Jurkat, Clone E6-1 (cell line): ENCODE measurements around the gene DCST1.
A peak's percentile ranks its signal among the peaks of the same experiment; 100 is the strongest.

ENCODE experiments used
- DNase-seq: peaks from one replicate; pipeline ENCODE4 v3.0.0-alpha.2; 2011; ENCODE audit warnings: low read depth, low spot score
- H3K4me3 ChIP-seq: 2 replicates; pipeline ENCODE4 v1.5.1; 2011; ENCODE audit warnings: mild to moderate bottlenecking, low read length, control low read depth, moderate library complexity

The DCST1 gene

DNA sequence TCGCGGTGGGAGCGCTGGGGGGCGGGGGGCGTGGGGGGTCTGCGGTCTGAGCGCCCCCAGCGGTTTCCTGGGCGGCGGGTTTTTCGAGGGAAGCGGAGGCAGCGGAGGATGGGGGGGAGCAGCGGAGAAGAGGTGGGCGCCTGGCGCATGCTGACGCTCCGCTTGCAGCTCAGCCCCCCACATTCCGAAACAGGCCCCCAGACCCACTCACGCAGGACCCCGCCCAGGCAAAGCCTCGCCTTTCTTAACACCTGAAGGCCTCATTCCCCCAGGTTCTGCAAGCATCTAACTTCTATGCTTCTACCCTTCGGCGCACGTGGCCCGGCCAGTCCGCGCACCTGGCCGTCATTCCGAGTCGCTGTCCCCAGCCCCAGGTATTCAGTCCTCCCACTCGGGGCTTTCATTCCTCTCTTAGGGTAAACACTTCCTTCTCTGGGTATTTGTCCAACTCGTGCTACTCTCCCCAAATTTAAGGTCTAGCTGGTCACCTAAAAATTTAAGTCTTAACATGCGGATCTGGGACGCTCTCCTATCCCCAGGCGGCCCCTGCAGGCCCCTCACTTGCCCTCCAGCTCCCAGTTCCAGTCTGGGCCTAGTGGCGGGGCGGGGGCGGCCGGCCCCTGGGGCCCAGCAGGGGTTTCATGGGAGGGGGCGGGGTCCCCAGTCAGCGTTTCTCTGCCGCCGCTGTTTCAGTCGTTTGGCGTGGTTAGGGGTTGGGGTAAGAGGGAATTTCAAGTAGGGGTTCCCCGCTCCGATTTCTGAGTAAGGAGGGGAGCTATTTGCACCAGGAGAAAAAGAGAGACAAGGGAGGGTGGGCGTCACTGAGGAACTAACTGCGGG, 33.8 kb upstream of the DCST1 start:
- H3K4me3 ChIP-seq = peak overlapping the region; percentile 47
- no peak for DNase-seq

DNA sequence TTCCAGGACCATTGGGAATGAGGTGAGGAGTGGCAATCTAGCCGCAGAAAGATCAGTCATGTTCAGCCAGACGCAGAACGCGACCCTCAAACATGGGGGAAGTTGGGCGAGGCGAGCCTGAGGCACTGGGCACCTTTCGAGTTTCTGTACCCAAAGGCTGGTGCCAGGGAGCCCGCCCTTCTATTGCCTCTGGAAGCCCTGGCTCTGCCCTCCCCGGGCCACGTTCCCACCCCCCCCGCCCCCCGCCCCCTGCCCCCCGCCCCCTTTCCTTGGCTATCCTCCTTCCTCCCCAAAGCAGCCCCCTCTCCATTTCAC, 33.3 kb upstream of the DCST1 start:
- peak overlapping the region; percentile 47 for H3K4me3 ChIP-seq
- no peak for DNase-seq

DNA sequence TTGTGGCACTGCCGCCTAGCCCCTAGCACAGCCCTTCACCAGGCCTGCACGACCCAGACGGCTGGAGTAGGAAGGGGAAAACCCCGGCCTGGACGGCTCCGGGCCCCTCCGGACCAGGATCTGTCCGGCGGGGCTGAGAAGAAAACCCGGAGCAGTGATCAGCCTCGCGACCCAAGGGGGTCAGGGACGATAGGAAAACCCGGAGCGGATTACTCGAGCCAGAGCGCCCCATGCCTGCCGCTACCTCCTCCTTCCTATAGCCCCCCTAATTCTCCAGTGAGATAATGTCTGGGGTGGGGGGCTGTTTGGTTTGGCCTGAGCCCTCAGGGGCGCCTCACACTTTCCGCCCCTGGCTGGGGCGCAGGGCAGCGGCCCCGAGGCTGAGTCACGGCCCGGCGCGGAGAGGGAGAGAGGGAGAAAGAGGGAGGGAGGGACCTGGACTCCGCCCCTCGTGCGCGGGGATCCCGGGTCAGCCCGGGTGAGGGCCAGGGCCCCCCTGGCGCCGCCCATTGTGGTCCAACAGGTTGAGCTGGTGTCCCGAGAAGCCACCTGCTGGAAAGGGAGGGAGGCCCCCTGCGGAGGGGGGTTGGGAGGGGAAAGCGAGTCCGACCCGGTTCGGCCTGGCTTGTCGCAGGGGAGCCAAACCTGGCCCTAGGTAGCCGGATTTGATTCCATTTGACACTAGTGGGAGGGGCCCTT, 32.7 kb upstream of the DCST1 start:
- H3K4me3 ChIP-seq = peak overlapping the region; percentile 47
- DNase-seq = no peak

DNA sequence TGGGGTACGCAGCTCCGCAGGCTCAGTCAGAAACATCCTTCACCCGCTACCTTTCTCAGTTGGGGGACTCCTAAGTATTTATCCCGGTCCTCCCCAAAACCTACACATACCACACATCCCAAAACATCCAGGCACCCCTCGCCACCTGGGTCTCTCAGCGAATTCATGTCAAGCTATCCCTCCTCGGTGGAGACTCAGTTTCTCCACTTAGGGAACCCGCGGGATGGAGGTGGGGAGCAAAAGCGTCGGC, 32.3 kb upstream of the DCST1 start:
- H3K4me3 ChIP-seq = peak overlapping the region; percentile 47
- no peak for DNase-seq

DNA sequence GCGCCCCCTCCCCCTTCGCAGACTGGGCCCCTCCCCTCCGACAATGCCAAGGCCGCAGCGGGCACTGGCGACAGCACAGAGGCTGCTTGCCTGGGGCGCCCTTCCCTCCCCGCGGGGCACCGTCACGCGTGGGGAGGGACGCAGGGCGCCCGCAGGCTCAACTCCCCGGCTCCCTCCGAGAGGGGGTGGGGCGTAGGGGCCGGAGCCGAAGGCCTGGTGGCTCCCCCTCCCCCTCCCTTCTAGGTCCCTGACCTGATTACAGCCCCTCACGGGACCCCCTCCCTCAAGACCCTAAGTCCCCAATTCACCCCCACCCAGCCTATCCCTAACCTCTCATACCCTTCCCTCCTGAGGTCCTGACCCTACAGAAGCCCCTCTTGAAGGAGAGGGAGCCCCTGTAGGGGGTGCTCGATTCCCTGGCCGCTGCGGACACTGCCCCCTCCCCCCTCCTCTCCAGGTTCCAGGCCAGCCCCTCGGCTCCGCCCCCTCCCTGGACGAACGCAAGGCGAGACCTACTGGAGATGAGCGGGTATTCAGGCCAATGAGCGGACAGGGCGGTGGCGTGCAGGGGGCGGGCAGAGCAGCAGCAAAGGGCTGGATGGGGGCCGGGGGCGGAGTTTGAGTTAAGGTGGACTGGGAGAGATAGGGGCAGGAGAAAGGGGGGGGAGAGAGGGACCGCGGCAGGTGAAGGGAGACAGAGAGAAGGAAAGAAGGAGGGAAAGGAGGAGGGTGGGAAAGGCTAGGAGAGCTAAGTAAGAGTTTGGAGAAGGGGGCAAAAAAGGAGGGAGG, 31.8 kb upstream of the DCST1 start:
- DNase-seq = peak; percentile 87
- peak overlapping the region; percentile 47 for H3K4me3 ChIP-seq

DNA sequence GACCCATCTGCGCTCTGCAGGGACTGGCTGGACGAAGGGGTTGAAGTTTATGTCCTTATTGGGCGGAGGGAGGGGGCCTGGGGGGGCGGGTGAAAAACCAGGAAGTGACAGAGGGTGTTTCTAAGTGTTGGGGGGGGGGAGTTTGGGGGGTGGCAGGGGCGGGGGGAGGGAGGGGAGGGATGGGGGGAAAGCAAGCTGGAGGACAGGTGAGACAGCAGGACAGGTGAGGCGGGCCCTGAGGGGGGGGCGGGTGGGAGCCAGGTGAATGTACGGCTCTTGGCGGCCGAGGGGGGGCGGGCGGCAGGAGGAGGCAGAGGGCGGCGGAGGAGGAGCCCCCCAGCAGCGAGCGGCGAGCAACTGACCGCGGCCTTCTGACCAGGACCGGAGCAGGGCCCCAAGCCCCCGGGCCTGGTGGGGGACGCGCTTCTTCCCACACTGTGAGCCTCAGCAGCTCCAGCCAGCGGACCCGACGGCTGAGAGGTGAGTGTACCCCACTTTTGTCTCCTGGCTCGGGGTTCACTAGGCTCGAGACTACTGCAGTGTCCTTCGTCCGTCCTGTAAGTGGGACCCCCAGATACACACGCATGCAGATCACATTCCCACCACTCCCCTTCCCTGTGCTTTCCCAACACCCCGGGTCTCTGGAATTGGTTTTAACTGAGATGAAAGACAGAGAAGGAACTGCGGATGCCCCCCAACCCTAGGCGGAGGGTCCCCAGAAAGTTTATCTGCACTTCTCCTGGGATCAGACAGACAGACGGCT, 31.0 kb upstream of the DCST1 start, which contains the start of gene ZBTB7B:
ZBTB7B (plus strand) TSS at position 339 of the 763 bp plus-strand sequence. CDS start 11,859 bp downstream, outside the sequence.
- no peak for DNase-seq
- peak within 1 kb of the TSS; percentile 47 for H3K4me3 ChIP-seq

DNA sequence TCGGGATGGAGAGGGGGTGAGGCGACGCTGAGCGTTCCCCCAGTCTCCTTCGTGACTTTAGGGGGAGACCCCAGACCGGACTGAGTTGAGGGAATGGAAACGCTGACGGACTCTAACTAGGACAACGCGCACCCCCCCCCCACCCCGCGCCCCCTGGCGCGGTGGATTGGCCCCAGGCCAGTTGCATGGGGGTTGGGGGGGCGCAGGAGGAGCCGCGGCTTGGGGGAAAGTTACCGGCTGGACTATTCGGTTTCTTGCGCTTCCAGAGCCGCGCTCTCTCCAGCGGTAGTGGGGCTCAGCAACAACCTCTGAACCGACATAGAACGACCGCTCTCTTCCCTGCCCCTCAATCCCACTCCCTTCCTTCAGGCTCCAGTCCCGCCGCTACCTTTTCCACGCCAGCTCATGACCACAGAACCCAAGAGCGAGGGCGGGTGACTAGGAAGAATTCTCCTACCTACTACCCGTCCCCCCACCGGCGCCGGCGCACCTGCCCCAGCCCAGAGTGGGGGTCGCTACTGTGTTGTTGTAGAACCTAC, 30.3 kb upstream of the DCST1 start:
- no peak overlapping the region; the same call in 1 of the 2 replicates for H3K4me3 ChIP-seq
- DNase-seq = no peak

DNA sequence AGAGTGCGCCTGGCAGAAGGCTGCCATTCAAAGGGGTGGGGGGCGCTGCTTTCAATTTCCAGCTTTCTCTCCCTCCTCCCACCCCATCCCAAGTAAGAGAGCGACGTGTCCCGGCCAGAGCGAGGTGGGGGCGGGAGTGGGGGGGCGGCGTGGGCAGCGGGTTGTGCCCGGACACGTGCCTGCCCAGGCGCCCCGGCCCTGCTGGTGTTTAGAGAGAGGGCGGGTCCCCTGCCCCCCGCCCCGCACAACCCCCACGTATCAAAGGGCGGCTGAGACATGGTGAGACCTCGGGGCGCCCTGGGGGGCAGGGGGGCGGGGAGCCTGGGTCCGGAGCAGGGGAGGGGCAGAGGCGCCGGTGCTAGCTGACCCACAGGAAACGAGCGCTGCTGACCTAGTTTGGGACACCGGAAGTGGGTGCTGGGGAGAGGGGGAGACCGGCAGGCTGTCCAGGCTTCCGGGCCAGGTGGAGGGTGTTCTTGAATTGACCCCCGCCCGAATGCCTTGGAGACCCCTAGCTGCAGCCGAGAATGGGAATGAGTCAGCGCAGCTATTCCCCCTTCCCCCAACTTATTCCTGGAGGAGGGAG, 29.8 kb upstream of the DCST1 start:
- H3K4me3 ChIP-seq = no peak overlapping the region
- DNase-seq = no peak

DNA sequence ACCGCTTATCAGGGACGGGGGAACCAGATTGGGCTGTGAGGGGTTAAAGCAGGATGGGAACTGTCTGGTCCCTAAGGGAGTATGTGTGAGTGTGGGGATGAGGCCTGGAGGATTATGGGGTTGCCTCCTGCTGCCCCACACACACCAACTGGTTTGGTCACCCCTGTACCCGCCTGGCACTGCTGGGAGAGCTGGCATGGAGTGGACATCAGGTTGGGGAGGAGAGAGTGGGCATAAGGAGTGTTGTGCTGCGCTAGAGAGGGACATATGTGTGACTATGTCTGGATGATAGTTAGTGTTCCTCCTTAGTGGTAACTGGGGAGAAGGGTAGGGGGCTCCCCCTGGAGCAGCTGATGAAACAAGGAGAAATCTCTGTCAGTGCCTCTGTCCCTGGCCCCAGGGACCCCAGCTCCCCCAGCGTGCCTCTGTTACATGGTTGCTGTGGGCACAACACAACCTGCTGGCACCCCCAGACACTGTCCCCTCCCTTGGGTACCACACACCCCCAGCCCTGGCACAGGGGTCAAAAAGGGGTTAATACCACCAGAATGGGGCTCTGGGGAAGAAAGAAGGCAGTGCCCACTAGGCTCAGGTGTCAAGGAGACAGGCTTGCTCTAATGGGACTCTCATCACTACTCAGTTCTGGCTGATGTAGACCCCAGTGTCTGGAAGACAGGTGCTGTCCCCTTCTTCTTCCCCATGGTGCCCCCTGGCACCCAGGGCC, 29.1 kb upstream of the DCST1 start:
- no peak overlapping the region for H3K4me3 ChIP-seq
- DNase-seq = no peak

DNA sequence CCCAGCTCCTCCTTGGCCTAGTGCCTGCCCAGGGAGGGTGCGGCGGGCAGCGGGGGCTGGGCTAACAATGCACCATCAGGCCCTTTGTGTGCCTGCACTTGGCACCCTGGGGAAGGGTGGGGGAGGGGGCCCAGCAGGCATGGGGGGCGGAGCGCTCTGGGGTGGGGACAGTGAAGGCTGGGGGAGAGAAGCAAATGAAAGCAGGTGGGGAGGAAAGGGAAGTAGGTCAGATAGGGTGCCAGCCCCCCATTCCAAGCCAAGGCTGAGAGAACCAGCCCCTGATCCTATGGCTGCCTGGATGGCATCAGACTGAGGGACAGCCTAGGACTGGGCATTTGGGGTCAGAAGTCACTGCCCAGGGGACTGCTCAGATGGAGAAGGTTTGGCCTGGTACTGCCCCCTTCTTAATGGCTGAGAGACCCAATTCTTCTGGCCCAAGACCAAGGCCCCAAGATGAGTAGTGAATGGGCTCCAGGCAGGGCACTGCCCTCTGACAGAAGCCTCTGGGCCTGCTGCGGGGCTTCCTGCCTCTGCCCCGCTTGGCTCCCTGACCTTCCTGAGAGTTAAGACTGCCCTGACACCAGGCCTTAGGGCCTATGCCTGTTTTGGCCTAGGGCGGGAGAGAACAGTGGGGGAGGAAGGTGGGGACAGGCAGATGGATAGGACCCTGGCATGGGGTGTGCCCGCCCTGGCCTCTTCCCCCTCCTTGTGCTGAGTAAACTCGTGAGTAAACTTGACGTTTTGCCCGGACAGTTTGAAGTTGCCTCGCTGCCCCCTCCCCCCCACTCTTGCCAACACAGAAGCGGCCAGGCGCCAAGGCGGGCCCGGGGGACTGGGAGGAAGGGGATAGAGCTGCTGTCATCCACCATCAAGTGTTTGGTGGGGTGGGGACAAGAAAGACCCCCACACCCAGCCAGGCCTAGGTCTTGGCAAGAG, 28.3 kb upstream of the DCST1 start:
- no peak overlapping the region for H3K4me3 ChIP-seq
- DNase-seq = no peak

DNA sequence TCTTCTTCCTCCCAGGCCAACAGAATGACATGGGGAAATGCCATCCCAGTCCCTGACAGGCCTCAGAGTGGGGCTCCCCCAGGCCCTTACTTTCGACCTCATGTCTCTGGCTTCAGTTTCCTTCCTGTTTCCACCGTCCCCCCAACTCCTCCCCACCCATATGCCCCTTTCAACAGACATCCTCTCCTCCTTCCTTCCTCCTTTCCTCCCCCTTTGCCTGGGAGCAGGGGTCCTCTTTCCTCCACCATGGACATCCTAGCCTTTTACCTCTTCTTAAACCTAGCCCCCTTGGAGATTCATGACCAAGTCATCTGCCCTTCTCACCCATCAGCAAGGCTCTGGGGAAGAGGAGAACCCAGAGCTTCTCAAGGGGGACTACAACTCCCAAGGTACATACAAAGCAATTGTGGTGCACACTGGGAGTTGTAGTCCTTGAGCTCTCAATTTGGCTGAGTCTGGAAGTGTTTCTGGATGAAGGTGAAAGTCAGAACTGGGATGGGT, 27.0 kb upstream of the DCST1 start:
- no peak overlapping the region for H3K4me3 ChIP-seq
- DNase-seq = peak; percentile 54

DNA sequence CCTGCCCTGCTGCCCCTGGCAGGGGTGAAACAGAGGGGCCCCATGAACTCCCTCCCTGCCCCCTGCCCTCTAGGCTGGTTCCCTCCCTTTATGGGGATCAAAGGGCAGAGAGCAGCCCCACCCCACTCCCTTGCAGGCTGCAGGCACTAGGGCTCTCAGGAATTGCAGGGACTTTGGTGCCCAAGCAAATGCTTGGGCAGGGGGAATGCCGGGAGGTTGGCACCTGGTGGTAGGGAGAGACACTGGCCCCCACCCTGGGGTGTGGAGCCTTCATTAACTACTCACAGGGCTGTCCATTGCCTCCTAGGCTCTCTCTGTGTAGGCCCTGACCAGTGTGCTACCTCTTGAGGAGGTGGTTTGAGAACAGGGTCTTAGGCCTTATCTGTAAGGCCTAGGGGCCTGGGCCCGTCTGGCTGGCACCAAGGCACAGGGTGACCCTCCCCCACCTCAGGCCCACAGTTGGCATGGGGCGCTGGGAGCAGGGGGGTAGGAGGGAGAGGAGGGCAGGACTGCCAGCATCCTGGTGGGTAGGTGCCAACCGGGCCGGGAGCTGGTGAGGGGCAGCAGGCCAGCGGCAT, 26.3 kb upstream of the DCST1 start:
- no peak for DNase-seq
- H3K4me3 ChIP-seq = no peak overlapping the region

DNA sequence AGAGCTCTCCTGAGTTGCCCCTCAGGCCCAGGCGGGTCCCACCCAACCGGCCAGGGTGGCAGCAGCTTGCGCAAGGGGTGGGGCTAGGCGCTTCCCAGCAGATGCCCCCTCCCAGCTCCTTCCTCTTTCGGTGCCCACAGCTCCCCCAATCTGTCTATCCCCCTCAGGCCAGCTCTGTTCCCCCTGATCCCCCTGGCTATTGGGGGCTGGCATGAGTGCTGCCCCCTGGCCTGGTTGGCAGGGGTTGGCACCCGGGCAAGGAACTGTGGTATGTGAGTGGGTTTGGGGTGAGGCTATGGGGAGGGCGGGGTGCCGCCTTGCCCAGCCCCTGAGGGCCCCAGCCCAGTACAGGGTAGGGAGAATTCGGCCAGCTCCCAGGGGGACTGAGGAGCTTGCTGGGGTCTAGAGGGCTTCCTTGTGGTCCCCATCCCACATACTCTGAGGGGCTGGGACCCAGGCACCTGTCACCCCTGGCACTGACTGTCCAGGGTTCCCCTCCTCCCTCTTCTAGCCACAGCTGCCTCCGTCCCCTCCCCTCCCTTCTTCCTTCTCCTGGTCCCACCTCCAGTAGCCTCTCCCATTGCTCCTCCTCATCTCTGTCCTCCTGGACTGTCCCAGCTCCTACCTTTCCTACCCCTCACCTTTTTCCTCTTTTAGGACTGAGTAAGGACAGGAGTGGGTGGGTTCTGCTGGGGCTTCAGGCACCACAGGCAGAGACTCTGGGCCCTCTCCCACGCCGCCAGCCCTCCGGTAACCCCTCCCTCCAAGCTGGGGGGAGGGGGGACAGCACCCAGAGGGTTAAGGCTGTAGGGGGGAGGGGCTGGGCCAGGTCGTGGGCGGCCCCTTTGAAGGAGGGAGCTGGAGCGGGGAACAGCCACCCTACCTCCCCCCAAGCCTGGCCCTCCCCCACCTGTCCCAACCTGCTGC, 25.3 kb upstream of the DCST1 start:
- no peak for DNase-seq
- H3K4me3 ChIP-seq = no peak overlapping the region

DNA sequence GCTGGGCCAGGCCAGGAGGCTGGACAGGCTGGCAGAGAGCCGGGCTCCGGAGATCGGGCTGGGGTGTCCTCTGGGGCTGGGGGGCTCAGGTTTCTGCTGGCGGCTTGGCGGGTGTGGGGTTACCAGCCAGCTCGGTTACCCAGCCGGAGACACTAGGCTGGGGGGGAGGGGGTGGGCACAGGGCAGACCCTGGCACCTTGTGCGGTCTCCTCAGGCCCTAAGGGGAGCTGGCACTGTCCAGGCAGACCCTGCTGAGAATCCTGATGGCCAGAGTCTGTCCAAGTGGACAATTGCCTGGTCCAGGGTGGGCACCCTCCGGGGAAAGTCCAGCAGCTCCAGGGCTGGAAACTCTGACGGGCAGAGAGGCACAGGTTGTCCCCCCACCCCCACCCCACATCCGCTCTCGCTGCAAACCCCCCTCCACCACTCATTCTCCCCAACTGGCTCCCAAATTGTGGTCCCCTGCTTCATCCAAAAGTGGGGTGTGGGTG, 24.4 kb upstream of the DCST1 start:
- DNase-seq = no peak
- H3K4me3 ChIP-seq = no peak overlapping the region

DNA sequence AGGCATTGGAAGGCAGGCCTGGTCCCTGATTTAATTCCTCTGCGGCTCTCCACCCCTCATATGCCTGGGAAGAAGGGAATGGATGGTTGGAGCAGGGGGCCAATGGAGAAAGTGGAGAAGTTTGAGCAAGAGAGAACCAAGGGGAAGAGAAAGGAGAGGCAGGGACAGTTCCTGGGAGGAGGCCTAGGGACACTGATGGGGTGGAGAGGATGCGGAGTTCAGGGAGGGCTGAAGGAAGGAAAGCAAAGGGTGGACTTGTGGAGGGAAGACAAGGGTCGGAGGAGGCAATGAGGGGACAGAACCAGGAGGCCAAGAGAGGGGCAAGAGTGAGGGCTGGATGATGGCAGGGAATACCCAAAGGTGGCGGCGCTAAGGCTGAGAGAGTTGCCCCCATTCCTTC, 23.9 kb upstream of the DCST1 start:
- no peak overlapping the region for H3K4me3 ChIP-seq
- no peak for DNase-seq
